ENCODE results near the gene PPM1D.

PPM1D gene

GRCh38 chr17:60627124-60627523, 27.1 kb downstream of the PPM1D start:
- Histone ChIP-seq H3K4me3 (ENCODE audit: low read depth in 1 of 2, low read length in 2 of 2) (no peak overlapping the region), H3K27ac (ENCODE audit: low read length) (no peak overlapping the region), H3K27me3 (ENCODE audit: low read depth, low read length) (no peaks in the 10 kb centered on the region), H3K36me3 (ENCODE audit: control insufficient read depth in 1 of 2, insufficient read depth in 2 of 2, low read length in 2 of 2) (peaks cover 4 to 6% of the 10 kb centered on the region in 2 donors), H3K9me3 (ENCODE audit: control insufficient read depth in 1 of 2, low read length in 2 of 2) (no peaks in the 10 kb centered on the region), H3K4me1 (ENCODE audit: control insufficient read depth in 1 of 2, insufficient read depth in 2 of 2, low read length in 2 of 2) (no peaks in the 10 kb centered on the region)

GRCh38 chr17:60628252-60628889, 28.4 kb downstream of the PPM1D start:
- Histone ChIP-seq H3K36me3 (ENCODE audit: control insufficient read depth in 1 of 2, insufficient read depth in 2 of 2, low read length in 2 of 2) (peaks cover 4 to 6% of the 10 kb centered on the region in 2 donors), H3K4me1 (ENCODE audit: control insufficient read depth in 1 of 2, insufficient read depth in 2 of 2, low read length in 2 of 2) (no peaks in the 10 kb centered on the region), H3K9me3 (ENCODE audit: control insufficient read depth in 1 of 2, low read length in 2 of 2) (no peaks in the 10 kb centered on the region), H3K27ac (ENCODE audit: low read length) (no peak overlapping the region), H3K27me3 (ENCODE audit: low read depth, low read length) (no peaks in the 10 kb centered on the region), H3K4me3 (ENCODE audit: low read depth in 1 of 2, low read length in 2 of 2) (no peak overlapping the region)

- Histone ChIP-seq H3K4me3 (ENCODE audit: low read depth in 1 of 2, low read length in 2 of 2) (no peak overlapping the region), H3K9me3 (ENCODE audit: control insufficient read depth in 1 of 2, low read length in 2 of 2) (no peaks in the 10 kb centered on the region), H3K27me3 (ENCODE audit: low read depth, low read length) (no peaks in the 10 kb centered on the region), H3K36me3 (ENCODE audit: control insufficient read depth in 1 of 2, insufficient read depth in 2 of 2, low read length in 2 of 2) (peaks cover 4 to 8% of the 10 kb centered on the region in 2 donors), H3K27ac (ENCODE audit: low read length) (no peak overlapping the region), H3K4me1 (ENCODE audit: control insufficient read depth in 1 of 2, insufficient read depth in 2 of 2, low read length in 2 of 2) (no peaks in the 10 kb centered on the region)
These were observed 29.1 kb downstream of the PPM1D start for GRCh38 chr17:60629120-60629519.

- peaks cover 4 to 11% of the 10 kb centered on the region in 2 donors for H3K36me3 ChIP-seq (ENCODE audit: control insufficient read depth in 1 of 2, insufficient read depth in 2 of 2, low read length in 2 of 2)
These were observed 30.4 kb downstream of the PPM1D start for GRCh38 chr17:60630352-60630751.

GRCh38 chr17:60631119-60631518, 31.1 kb downstream of the PPM1D start:
- no peak overlapping the region for H3K4me3 ChIP-seq (ENCODE audit: low read depth in 1 of 2, low read length in 2 of 2)
- H3K27ac ChIP-seq (ENCODE audit: low read length), result no peak overlapping the region
- H3K9me3 ChIP-seq (ENCODE audit: control insufficient read depth in 1 of 2, low read length in 2 of 2), result no peaks in the 10 kb centered on the region
- H3K36me3 ChIP-seq (ENCODE audit: control insufficient read depth in 1 of 2, insufficient read depth in 2 of 2, low read length in 2 of 2), result peaks cover 11 to 12% of the 10 kb centered on the region in 2 donors
- no peaks in the 10 kb centered on the region for H3K4me1 ChIP-seq (ENCODE audit: control insufficient read depth in 1 of 2, insufficient read depth in 2 of 2, low read length in 2 of 2)
- H3K27me3 ChIP-seq (ENCODE audit: low read depth, low read length), result no peaks in the 10 kb centered on the region

More at GRCh38 chr17:60630352-60630751, 30.4 kb downstream of the PPM1D start:
- H3K4me3 ChIP-seq (ENCODE audit: low read depth in 1 of 2, low read length in 2 of 2), result no peak overlapping the region
- no peaks in the 10 kb centered on the region for H3K9me3 ChIP-seq (ENCODE audit: control insufficient read depth in 1 of 2, low read length in 2 of 2)
- no peaks in the 10 kb centered on the region for H3K4me1 ChIP-seq (ENCODE audit: control insufficient read depth in 1 of 2, insufficient read depth in 2 of 2, low read length in 2 of 2)
- no peak overlapping the region for H3K27ac ChIP-seq (ENCODE audit: low read length)
- H3K27me3 ChIP-seq (ENCODE audit: low read depth, low read length), result no peaks in the 10 kb centered on the region

- Histone ChIP-seq H3K4me1 (ENCODE audit: control insufficient read depth in 1 of 2, insufficient read depth in 2 of 2, low read length in 2 of 2) (no peaks in the 10 kb centered on the region), H3K4me3 (ENCODE audit: low read depth in 1 of 2, low read length in 2 of 2) (no peak overlapping the region), H3K27me3 (ENCODE audit: low read depth, low read length) (no peaks in the 10 kb centered on the region), H3K9me3 (ENCODE audit: control insufficient read depth in 1 of 2, low read length in 2 of 2) (no peaks in the 10 kb centered on the region), H3K27ac (ENCODE audit: low read length) (no peak overlapping the region), H3K36me3 (ENCODE audit: control insufficient read depth in 1 of 2, insufficient read depth in 2 of 2, low read length in 2 of 2) (peaks cover 13 to 19% of the 10 kb centered on the region in 2 donors)
These were observed 37.7 kb downstream of the PPM1D start for GRCh38 chr17:60637683-60638082.

GRCh38 chr17:60639019-60639330, 39.0 kb downstream of the PPM1D start:
- Histone ChIP-seq H3K36me3 (ENCODE audit: control insufficient read depth in 1 of 2, insufficient read depth in 2 of 2, low read length in 2 of 2) (peaks cover 13 to 18% of the 10 kb centered on the region in 2 donors), H3K4me1 (ENCODE audit: control insufficient read depth in 1 of 2, insufficient read depth in 2 of 2, low read length in 2 of 2) (no peaks in the 10 kb centered on the region), H3K27ac (ENCODE audit: low read length) (no peak overlapping the region), H3K4me3 (ENCODE audit: low read depth in 1 of 2, low read length in 2 of 2) (no peak overlapping the region), H3K27me3 (ENCODE audit: low read depth, low read length) (no peaks in the 10 kb centered on the region), H3K9me3 (ENCODE audit: control insufficient read depth in 1 of 2, low read length in 2 of 2) (no peaks in the 10 kb centered on the region)

GRCh38 chr17:60640503-60640902, 40.5 kb downstream of the PPM1D start:
- Histone ChIP-seq H3K4me1 (ENCODE audit: control insufficient read depth in 1 of 2, insufficient read depth in 2 of 2, low read length in 2 of 2) (no peaks in the 10 kb centered on the region), H3K4me3 (ENCODE audit: low read depth in 1 of 2, low read length in 2 of 2) (no peak overlapping the region), H3K27ac (ENCODE audit: low read length) (no peak overlapping the region), H3K36me3 (ENCODE audit: control insufficient read depth in 1 of 2, insufficient read depth in 2 of 2, low read length in 2 of 2) (peaks cover 12 to 13% of the 10 kb centered on the region in 2 donors), H3K27me3 (ENCODE audit: low read depth, low read length) (no peaks in the 10 kb centered on the region), H3K9me3 (ENCODE audit: control insufficient read depth in 1 of 2, low read length in 2 of 2) (no peaks in the 10 kb centered on the region)

GRCh38 chr17:60641126-60641525, 41.1 kb downstream of the PPM1D start:
- Histone ChIP-seq H3K9me3 (ENCODE audit: control insufficient read depth in 1 of 2, low read length in 2 of 2) (no peaks in the 10 kb centered on the region), H3K27me3 (ENCODE audit: low read depth, low read length) (no peaks in the 10 kb centered on the region), H3K27ac (ENCODE audit: low read length) (no peak overlapping the region), H3K4me1 (ENCODE audit: control insufficient read depth in 1 of 2, insufficient read depth in 2 of 2, low read length in 2 of 2) (peaks cover 0 to 6% of the 10 kb centered on the region in 2 donors), H3K4me3 (ENCODE audit: low read depth in 1 of 2, low read length in 2 of 2) (no peak overlapping the region), H3K36me3 (ENCODE audit: control insufficient read depth in 1 of 2, insufficient read depth in 2 of 2, low read length in 2 of 2) (peaks cover 6 to 7% of the 10 kb centered on the region in 2 donors)

- Histone ChIP-seq H3K27me3 (ENCODE audit: low read depth, low read length) (no peaks in the 10 kb centered on the region), H3K36me3 (ENCODE audit: control insufficient read depth in 1 of 2, insufficient read depth in 2 of 2, low read length in 2 of 2) (peaks cover 4 to 5% of the 10 kb centered on the region in 2 donors), H3K27ac (ENCODE audit: low read length) (no peak overlapping the region), H3K4me1 (ENCODE audit: control insufficient read depth in 1 of 2, insufficient read depth in 2 of 2, low read length in 2 of 2) (peaks cover 0 to 6% of the 10 kb centered on the region in 2 donors), H3K4me3 (ENCODE audit: low read depth in 1 of 2, low read length in 2 of 2) (no peak overlapping the region), H3K9me3 (ENCODE audit: control insufficient read depth in 1 of 2, low read length in 2 of 2) (no peaks in the 10 kb centered on the region)
These were observed 41.8 kb downstream of the PPM1D start for GRCh38 chr17:60641810-60642220.

GRCh38 chr17:60645918-60646523, 46.0 kb downstream of the PPM1D start:
- Histone ChIP-seq H3K36me3 (ENCODE audit: control insufficient read depth in 1 of 2, insufficient read depth in 2 of 2, low read length in 2 of 2) (peaks cover 2 to 24% of the 10 kb centered on the region in 2 donors), H3K27ac (ENCODE audit: low read length) (no peak overlapping the region), H3K4me1 (ENCODE audit: control insufficient read depth in 1 of 2, insufficient read depth in 2 of 2, low read length in 2 of 2) (peaks cover 0 to 6% of the 10 kb centered on the region in 2 donors)

GRCh38 chr17:60646701-60647100, 46.7 kb downstream of the PPM1D start:
- H3K4me1 ChIP-seq (ENCODE audit: control insufficient read depth in 1 of 2, insufficient read depth in 2 of 2, low read length in 2 of 2), result peaks cover 0 to 6% of the 10 kb centered on the region in 2 donors
- no peaks in the 10 kb centered on the region for H3K9me3 ChIP-seq (ENCODE audit: control insufficient read depth in 1 of 2, low read length in 2 of 2)
- H3K27me3 ChIP-seq (ENCODE audit: low read depth, low read length), result no peaks in the 10 kb centered on the region
- no peak overlapping the region for H3K4me3 ChIP-seq (ENCODE audit: low read depth in 1 of 2, low read length in 2 of 2)
- no peak overlapping the region for H3K27ac ChIP-seq (ENCODE audit: low read length)
- peaks cover 2 to 29% of the 10 kb centered on the region in 2 donors for H3K36me3 ChIP-seq (ENCODE audit: control insufficient read depth in 1 of 2, insufficient read depth in 2 of 2, low read length in 2 of 2)

More at GRCh38 chr17:60645918-60646523, 46.0 kb downstream of the PPM1D start:
- Histone ChIP-seq H3K4me3 (ENCODE audit: low read depth in 1 of 2, low read length in 2 of 2) (no peak overlapping the region), H3K9me3 (ENCODE audit: control insufficient read depth in 1 of 2, low read length in 2 of 2) (no peaks in the 10 kb centered on the region), H3K27me3 (ENCODE audit: low read depth, low read length) (no peaks in the 10 kb centered on the region)

Data from muscle layer of duodenum (tissue), 2 donors.